Activated CD8-positive, alpha-beta memory T cell treated with anti-CD3 and anti-CD28 coated beads, Interleukin-2, amount 10 ng/mL, durations not matched to agents 7 days and 5 days (primary cell): ENCODE results near the gene LOXL4. TPM values are rescaled to one million over a fixed set of nuclear protein-coding genes. Genes with fewer than 3 reads are reported as not detected.

Source experiments
- ATAC-seq: fragments of 150-1000 bp; cut with Tn5 transposase; one replicate; pipeline ENCODE4 v1.10.0; 2021; ENCODE audit warnings: moderate library complexity
- CTCF ChIA-PET: fragments of 350-600 bp; sonication (Branson Sonifier 250); formaldehyde crosslinking; loops from one replicate; lab custom pipeline; 2021; ENCODE audit warnings: antibody characterized with exemption; lab: Charles Lee
- DNase-seq: peaks from one replicate; pipeline ENCODE4 v3.0.0-alpha.2; 2020
- H3K27ac Mint-ChIP-seq: one replicate; pipeline ENCODE4 v1.8.0; 2021; ENCODE audit warnings: mild to moderate bottlenecking, mixed read lengths
- H3K27me3 Mint-ChIP-seq: one replicate; pipeline ENCODE4 v1.8.0; 2021; ENCODE audit warnings: mixed read lengths
- H3K36me3 Mint-ChIP-seq: one replicate; pipeline ENCODE4 v1.8.0; 2021; ENCODE audit warnings: mild to moderate bottlenecking, mixed read lengths
- H3K4me1 Mint-ChIP-seq: one replicate; pipeline ENCODE4 v1.8.0; 2021; ENCODE audit warnings: mixed read lengths
- H3K4me3 Mint-ChIP-seq: one replicate; pipeline ENCODE4 v1.8.0; 2021; ENCODE audit warnings: mild to moderate bottlenecking, moderate library complexity, mixed read lengths
- H3K9me3 Mint-ChIP-seq: one replicate; pipeline ENCODE4 v1.8.0; 2022; ENCODE audit warnings: low read depth, mixed read lengths
- total RNA-seq, 2 experiments: library from RNA; stranded (reverse); gene quantifications; one replicate each; pipeline ENCODE4 v1.2.3, GENCODE V29; 2021

The LOXL4 gene
- total RNA-seq, 2 experiments from 2014 or later = not detected

- no peaks in the 10 kb centered on the region for H3K27me3 Mint-ChIP-seq
- ATAC-seq = no peak
These were observed 12.7 kb downstream of the LOXL4 start for GRCh38 chr10:98255146-98255877.

GRCh38 chr10:98254234-98254974, 13.6 kb downstream of the LOXL4 start:
- CTCF ChIA-PET = interaction anchor here (1.1 kb wide), 1 partner anchor 8 kb away, joined by 4 read pairs; no protein-coding TSS in a partner anchor
- H3K36me3 Mint-ChIP-seq = peaks cover 2% of the 10 kb centered on the region
- no peak for DNase-seq
- no peak for ATAC-seq
- H3K27me3 Mint-ChIP-seq = no peaks in the 10 kb centered on the region
- no peaks in the 10 kb centered on the region for H3K9me3 Mint-ChIP-seq
- peaks cover 2% of the 10 kb centered on the region for H3K4me1 Mint-ChIP-seq
- H3K27ac Mint-ChIP-seq = no peak overlapping the region
- H3K4me3 Mint-ChIP-seq = no peak overlapping the region

More at GRCh38 chr10:98255146-98255877, 12.7 kb downstream of the LOXL4 start:
- Mint-ChIP-seq H3K4me3 (no peak overlapping the region), H3K27ac (no peak overlapping the region), H3K4me1 (peaks cover 2% of the 10 kb centered on the region), H3K9me3 (no peaks in the 10 kb centered on the region), H3K36me3 (no peaks in the 10 kb centered on the region)
- CTCF ChIA-PET = interaction anchor here (0.6 kb wide), 1 partner anchor 1347 kb away, joined by 3 read pairs; no protein-coding TSS in a partner anchor
- no peak for DNase-seq

GRCh38 chr10:98253499-98253898, 14.5 kb downstream of the LOXL4 start:
- ATAC-seq = no peak
- Mint-ChIP-seq H3K27ac (no peak overlapping the region), H3K9me3 (no peaks in the 10 kb centered on the region), H3K36me3 (peaks cover 2% of the 10 kb centered on the region), H3K27me3 (no peaks in the 10 kb centered on the region), H3K4me1 (peaks cover 2% of the 10 kb centered on the region), H3K4me3 (no peak overlapping the region)
- CTCF ChIA-PET = interaction anchor here (1.1 kb wide), 1 partner anchor 9 kb away, joined by 4 read pairs; no protein-coding TSS in a partner anchor
- peak; percentile 31 for DNase-seq

GRCh38 chr10:98252464-98252863, 15.5 kb downstream of the LOXL4 start:
- peaks cover 6% of the 10 kb centered on the region for H3K36me3 Mint-ChIP-seq
- H3K4me3 Mint-ChIP-seq = no peak overlapping the region
- ATAC-seq (no peak), DNase-seq (no peak)
- no peak overlapping the region for H3K27ac Mint-ChIP-seq
- H3K4me1 Mint-ChIP-seq = peaks cover 2% of the 10 kb centered on the region
- H3K27me3 Mint-ChIP-seq = no peaks in the 10 kb centered on the region
- no peaks in the 10 kb centered on the region for H3K9me3 Mint-ChIP-seq
- CTCF ChIA-PET = no interaction called here

- DNase-seq = no peak
- no peak overlapping the region for H3K4me3 Mint-ChIP-seq
- H3K27ac Mint-ChIP-seq = no peak overlapping the region
- peaks cover 6% of the 10 kb centered on the region for H3K36me3 Mint-ChIP-seq
- no peak for ATAC-seq
- CTCF ChIA-PET = no interaction called here
- H3K9me3 Mint-ChIP-seq = no peaks in the 10 kb centered on the region
- H3K27me3 Mint-ChIP-seq = no peaks in the 10 kb centered on the region
- peaks cover 12% of the 10 kb centered on the region for H3K4me1 Mint-ChIP-seq
These were observed 16.6 kb downstream of the LOXL4 start for GRCh38 chr10:98251399-98251798.

- H3K27ac Mint-ChIP-seq = no peak overlapping the region
- H3K9me3 Mint-ChIP-seq = no peaks in the 10 kb centered on the region
- ATAC-seq (no peak), DNase-seq (no peak)
- peaks cover 16% of the 10 kb centered on the region for H3K36me3 Mint-ChIP-seq
- H3K4me3 Mint-ChIP-seq = no peak overlapping the region
- CTCF ChIA-PET = interaction anchor here (1.0 kb wide), 1 partner anchor 79 kb away, joined by 4 read pairs; no protein-coding TSS in a partner anchor
- no peaks in the 10 kb centered on the region for H3K27me3 Mint-ChIP-seq
- peaks cover 13% of the 10 kb centered on the region for H3K4me1 Mint-ChIP-seq
These were observed 18.9 kb downstream of the LOXL4 start for GRCh38 chr10:98249134-98249533.

- DNase-seq (no peak), ATAC-seq (no peak)
- no peak overlapping the region for H3K27ac Mint-ChIP-seq
- no peaks in the 10 kb centered on the region for H3K27me3 Mint-ChIP-seq
- CTCF ChIA-PET = interaction anchor here (1.0 kb wide), 1 partner anchor 78 kb away, joined by 4 read pairs; no protein-coding TSS in a partner anchor
- H3K36me3 Mint-ChIP-seq = peaks cover 20% of the 10 kb centered on the region
- no peak overlapping the region for H3K4me3 Mint-ChIP-seq
- peaks cover 13% of the 10 kb centered on the region for H3K4me1 Mint-ChIP-seq
- H3K9me3 Mint-ChIP-seq = no peaks in the 10 kb centered on the region
These were observed 20.0 kb downstream of the LOXL4 start for GRCh38 chr10:98248018-98248417.

GRCh38 chr10:98246911-98247805, 20.8 kb downstream of the LOXL4 start:
- H3K27ac Mint-ChIP-seq = no peak overlapping the region
- ATAC-seq (peak; percentile 49), DNase-seq (no peak)
- CTCF ChIA-PET = interaction anchor here (1.3 kb wide), 1 partner anchor 77 kb away, joined by 3 read pairs; no protein-coding TSS in a partner anchor
- peaks cover 22% of the 10 kb centered on the region for H3K36me3 Mint-ChIP-seq
- H3K27me3 Mint-ChIP-seq = no peaks in the 10 kb centered on the region
- H3K9me3 Mint-ChIP-seq = no peaks in the 10 kb centered on the region
- H3K4me3 Mint-ChIP-seq = no peak overlapping the region
- peaks cover 13% of the 10 kb centered on the region for H3K4me1 Mint-ChIP-seq

GRCh38 chr10:98244586-98244985, 23.4 kb downstream of the LOXL4 start:
- CTCF ChIA-PET = no interaction called here
- Mint-ChIP-seq H3K4me1 (peaks cover 11% of the 10 kb centered on the region), H3K4me3 (no peak overlapping the region), H3K27ac (no peak overlapping the region), H3K27me3 (no peaks in the 10 kb centered on the region), H3K9me3 (no peaks in the 10 kb centered on the region), H3K36me3 (peaks cover 19% of the 10 kb centered on the region)
- no peak for ATAC-seq
- no peak for DNase-seq

- no peaks in the 10 kb centered on the region for H3K27me3 Mint-ChIP-seq
- H3K36me3 Mint-ChIP-seq = peaks cover 21% of the 10 kb centered on the region
- CTCF ChIA-PET = no interaction called here
- DNase-seq (no peak), ATAC-seq (no peak)
- peaks cover 11% of the 10 kb centered on the region for H3K4me1 Mint-ChIP-seq
- no peak overlapping the region for H3K27ac Mint-ChIP-seq
- no peaks in the 10 kb centered on the region for H3K9me3 Mint-ChIP-seq
- H3K4me3 Mint-ChIP-seq = no peak overlapping the region
These were observed 23.9 kb downstream of the LOXL4 start for GRCh38 chr10:98244141-98244540.

- no peak for ATAC-seq
- CTCF ChIA-PET = no interaction called here
- Mint-ChIP-seq H3K9me3 (no peaks in the 10 kb centered on the region), H3K27ac (no peak overlapping the region), H3K27me3 (no peaks in the 10 kb centered on the region), H3K36me3 (peaks cover 18% of the 10 kb centered on the region), H3K4me3 (no peak overlapping the region), H3K4me1 (peaks cover 14% of the 10 kb centered on the region)
- no peak for DNase-seq
These were observed 25.2 kb downstream of the LOXL4 start for GRCh38 chr10:98242823-98243222.

GRCh38 chr10:98240524-98240923, 27.5 kb downstream of the LOXL4 start:
- H3K27ac Mint-ChIP-seq = no peak overlapping the region
- no peak overlapping the region for H3K4me3 Mint-ChIP-seq
- peaks cover 18% of the 10 kb centered on the region for H3K36me3 Mint-ChIP-seq
- DNase-seq (no peak), ATAC-seq (no peak)
- H3K27me3 Mint-ChIP-seq = no peaks in the 10 kb centered on the region
- no peaks in the 10 kb centered on the region for H3K9me3 Mint-ChIP-seq
- H3K4me1 Mint-ChIP-seq = peaks cover 3% of the 10 kb centered on the region
- CTCF ChIA-PET = no interaction called here

- Mint-ChIP-seq H3K9me3 (no peaks in the 10 kb centered on the region), H3K27me3 (no peaks in the 10 kb centered on the region), H3K27ac (no peak overlapping the region), H3K4me3 (no peak overlapping the region), H3K36me3 (peaks cover 15% of the 10 kb centered on the region), H3K4me1 (peaks cover 3% of the 10 kb centered on the region)
- no peak for ATAC-seq
- CTCF ChIA-PET = no interaction called here
- no peak for DNase-seq
These were observed 29.6 kb downstream of the LOXL4 start for GRCh38 chr10:98238391-98238790.
